Activated naive CD8-positive, alpha-beta T cell (primary cell): ENCODE measurements around the gene LRFN5.

ENCODE experiments used
- H3K27ac Mint-ChIP-seq: one replicate; pipeline ENCODE4 v1.8.0; 2021; ENCODE audit warnings: mixed read lengths
- H3K27me3 Mint-ChIP-seq: one replicate; pipeline ENCODE4 v1.8.0; 2021; ENCODE audit warnings: mixed read lengths
- H3K36me3 Mint-ChIP-seq: one replicate; pipeline ENCODE4 v1.8.0; 2021; ENCODE audit warnings: mixed read lengths
- H3K4me1 Mint-ChIP-seq: one replicate; pipeline ENCODE4 v1.8.0; 2021; ENCODE audit warnings: low read depth, mixed read lengths
- H3K4me3 Mint-ChIP-seq: one replicate; pipeline ENCODE4 v1.8.0; 2021; ENCODE audit warnings: mild to moderate bottlenecking, mixed read lengths
- H3K9me3 Mint-ChIP-seq: one replicate; pipeline ENCODE4 v1.8.0; 2021; ENCODE audit warnings: low read depth, mixed read lengths

LRFN5 gene

GRCh38 chr14:41608681-41609390 is 2.2 kb downstream of the LRFN5 start:
- H3K27ac Mint-ChIP-seq = no peak overlapping the region
- peaks cover 54% of the 10 kb centered on the region for H3K4me1 Mint-ChIP-seq
- H3K36me3 Mint-ChIP-seq = no peaks in the 10 kb centered on the region
- H3K27me3 Mint-ChIP-seq = peaks cover 50% of the 10 kb centered on the region
- peak overlapping the region; percentile 81 for H3K4me3 Mint-ChIP-seq
- H3K9me3 Mint-ChIP-seq = no peaks in the 10 kb centered on the region

- no peaks in the 10 kb centered on the region for H3K9me3 Mint-ChIP-seq
Observed at GRCh38 chr14:41609704-41610183, 3.1 kb downstream of the LRFN5 start.

GRCh38 chr14:41615011-41615595 is 8.4 kb downstream of the LRFN5 start:
- H3K36me3 Mint-ChIP-seq = no peaks in the 10 kb centered on the region
- peaks cover 21% of the 10 kb centered on the region for H3K27me3 Mint-ChIP-seq
- H3K4me3 Mint-ChIP-seq = no peak overlapping the region
- peaks cover 2% of the 10 kb centered on the region for H3K4me1 Mint-ChIP-seq
- no peak overlapping the region for H3K27ac Mint-ChIP-seq
- no peaks in the 10 kb centered on the region for H3K9me3 Mint-ChIP-seq

More at GRCh38 chr14:41609704-41610183, 3.1 kb downstream of the LRFN5 start:
- Mint-ChIP-seq H3K27me3 (peaks cover 48% of the 10 kb centered on the region), H3K4me3 (no peak overlapping the region), H3K36me3 (no peaks in the 10 kb centered on the region), H3K4me1 (peaks cover 48% of the 10 kb centered on the region), H3K27ac (no peak overlapping the region)

DNA sequence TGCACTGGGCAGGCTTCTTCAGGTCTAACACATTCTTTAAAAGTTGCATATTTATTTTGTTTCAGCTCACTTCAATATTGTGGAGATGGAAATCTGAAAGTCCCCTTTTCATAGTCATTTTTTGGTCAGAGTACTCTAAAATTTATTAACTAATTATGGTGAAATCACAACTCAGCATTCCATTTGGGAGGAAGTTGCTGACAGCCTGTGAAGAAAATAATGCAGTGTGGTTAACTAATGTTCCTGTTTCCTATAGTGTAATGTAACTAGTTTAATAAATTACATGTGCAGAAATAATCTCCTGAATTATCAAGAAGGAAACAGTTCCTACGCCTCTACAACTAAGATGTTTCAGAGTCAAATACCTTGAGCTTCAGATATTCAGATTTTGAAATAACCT is 17.1 kb downstream of the LRFN5 start:
- H3K4me3 Mint-ChIP-seq = no peak overlapping the region
- H3K9me3 Mint-ChIP-seq = no peaks in the 10 kb centered on the region
- peaks cover 2% of the 10 kb centered on the region for H3K27me3 Mint-ChIP-seq
- H3K36me3 Mint-ChIP-seq = no peaks in the 10 kb centered on the region
- no peak overlapping the region for H3K27ac Mint-ChIP-seq
- no peaks in the 10 kb centered on the region for H3K4me1 Mint-ChIP-seq

GRCh38 chr14:41629876-41630275 is 23.2 kb downstream of the LRFN5 start:
- peaks cover 1% of the 10 kb centered on the region for H3K27me3 Mint-ChIP-seq
- no peak overlapping the region for H3K27ac Mint-ChIP-seq
- no peak overlapping the region for H3K4me3 Mint-ChIP-seq
- H3K4me1 Mint-ChIP-seq = no peaks in the 10 kb centered on the region
- no peaks in the 10 kb centered on the region for H3K36me3 Mint-ChIP-seq
- no peaks in the 10 kb centered on the region for H3K9me3 Mint-ChIP-seq

DNA sequence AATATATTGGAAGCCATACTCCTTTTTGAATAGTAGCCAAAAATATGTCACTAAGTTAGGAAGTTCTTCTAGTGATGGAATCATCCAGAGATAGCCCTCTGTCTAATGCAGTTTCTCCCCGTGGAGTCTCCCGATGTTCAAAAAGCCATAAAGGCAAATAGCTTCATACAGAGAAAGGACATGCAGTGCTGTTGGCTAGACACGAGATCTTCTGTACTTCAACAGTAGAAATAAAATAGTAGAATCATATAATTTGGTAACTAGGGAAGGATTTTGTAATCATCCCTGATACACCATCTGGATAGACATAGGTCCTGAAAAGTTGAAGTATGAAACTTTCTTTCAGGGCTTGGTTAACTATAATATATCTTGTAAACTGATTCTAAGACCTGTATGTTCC is 27.6 kb downstream of the LRFN5 start:
- no peaks in the 10 kb centered on the region for H3K9me3 Mint-ChIP-seq

DNA sequence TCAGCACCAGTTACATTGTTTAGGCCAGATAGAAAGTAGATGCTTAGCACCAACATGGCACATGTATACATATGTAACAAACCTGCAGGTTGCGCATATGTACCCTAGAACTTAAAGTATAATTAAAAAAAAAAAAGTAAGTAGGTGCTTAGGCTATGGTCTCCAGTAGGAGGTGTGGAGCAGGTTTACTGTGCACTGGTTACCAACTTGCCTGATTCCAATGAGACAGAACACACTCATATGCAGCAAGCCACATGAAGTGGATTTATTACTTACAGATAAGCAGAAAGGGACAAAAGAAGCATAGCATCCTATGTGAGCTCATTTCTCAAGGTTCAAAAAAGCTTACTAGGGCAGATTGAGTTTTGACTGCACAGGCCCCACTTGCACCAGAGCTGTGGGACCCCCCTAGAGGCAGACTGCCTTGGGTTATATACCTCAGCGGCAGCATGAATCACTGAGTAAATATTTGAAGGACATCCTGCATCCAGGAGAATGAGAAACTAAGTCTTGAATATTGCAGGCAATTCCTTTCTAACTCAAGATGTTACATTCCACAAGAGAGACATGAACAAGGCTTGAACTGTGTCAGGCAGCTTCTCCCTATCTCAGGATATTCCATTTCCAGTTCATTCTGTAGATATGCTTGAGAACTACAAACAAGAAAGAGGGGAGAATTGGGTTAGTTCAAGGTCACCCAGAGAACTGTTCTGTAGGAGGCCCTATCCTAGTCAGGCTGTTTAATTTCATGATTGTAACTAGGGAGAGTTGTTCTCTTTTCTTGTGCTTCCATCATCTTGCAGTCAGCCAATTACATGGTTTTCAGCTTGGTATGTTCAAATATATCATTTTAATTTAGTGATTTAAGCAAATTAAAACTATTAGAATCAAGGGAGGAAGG is 30.1 kb downstream of the LRFN5 start:
- Mint-ChIP-seq H3K36me3 (no peaks in the 10 kb centered on the region), H3K4me3 (no peak overlapping the region), H3K27me3 (no peaks in the 10 kb centered on the region), H3K9me3 (no peaks in the 10 kb centered on the region), H3K4me1 (no peaks in the 10 kb centered on the region), H3K27ac (no peak overlapping the region)

More for the DNA sequence above, 27.6 kb downstream of the LRFN5 start:
- H3K27me3 Mint-ChIP-seq = peaks cover 1% of the 10 kb centered on the region
- H3K4me3 Mint-ChIP-seq = no peak overlapping the region
- H3K27ac Mint-ChIP-seq = no peak overlapping the region
- H3K4me1 Mint-ChIP-seq = no peaks in the 10 kb centered on the region
- H3K36me3 Mint-ChIP-seq = no peaks in the 10 kb centered on the region

- H3K4me1 Mint-ChIP-seq = no peaks in the 10 kb centered on the region
Observed at GRCh38 chr14:41641690-41642089, 35.0 kb downstream of the LRFN5 start.

GRCh38 chr14:41642367-41642766 is 35.7 kb downstream of the LRFN5 start:
- no peak overlapping the region for H3K27ac Mint-ChIP-seq
- H3K9me3 Mint-ChIP-seq = no peaks in the 10 kb centered on the region
- H3K4me3 Mint-ChIP-seq = no peak overlapping the region
- no peaks in the 10 kb centered on the region for H3K36me3 Mint-ChIP-seq
- H3K4me1 Mint-ChIP-seq = no peaks in the 10 kb centered on the region
- H3K27me3 Mint-ChIP-seq = no peaks in the 10 kb centered on the region

More at GRCh38 chr14:41641690-41642089, 35.0 kb downstream of the LRFN5 start:
- Mint-ChIP-seq H3K4me3 (no peak overlapping the region), H3K36me3 (no peaks in the 10 kb centered on the region), H3K27me3 (no peaks in the 10 kb centered on the region), H3K9me3 (no peaks in the 10 kb centered on the region), H3K27ac (no peak overlapping the region)

- no peak overlapping the region for H3K4me3 Mint-ChIP-seq
- H3K4me1 Mint-ChIP-seq = no peaks in the 10 kb centered on the region
- H3K27me3 Mint-ChIP-seq = no peaks in the 10 kb centered on the region
- H3K36me3 Mint-ChIP-seq = no peaks in the 10 kb centered on the region
- no peak overlapping the region for H3K27ac Mint-ChIP-seq
- no peaks in the 10 kb centered on the region for H3K9me3 Mint-ChIP-seq
Observed at GRCh38 chr14:41642789-41643188, 36.1 kb downstream of the LRFN5 start.

- Mint-ChIP-seq H3K4me1 (no peaks in the 10 kb centered on the region), H3K9me3 (no peaks in the 10 kb centered on the region), H3K4me3 (no peak overlapping the region), H3K27me3 (no peaks in the 10 kb centered on the region), H3K27ac (no peak overlapping the region), H3K36me3 (no peaks in the 10 kb centered on the region)
Observed at GRCh38 chr14:41644606-41645005, 37.9 kb downstream of the LRFN5 start.

DNA sequence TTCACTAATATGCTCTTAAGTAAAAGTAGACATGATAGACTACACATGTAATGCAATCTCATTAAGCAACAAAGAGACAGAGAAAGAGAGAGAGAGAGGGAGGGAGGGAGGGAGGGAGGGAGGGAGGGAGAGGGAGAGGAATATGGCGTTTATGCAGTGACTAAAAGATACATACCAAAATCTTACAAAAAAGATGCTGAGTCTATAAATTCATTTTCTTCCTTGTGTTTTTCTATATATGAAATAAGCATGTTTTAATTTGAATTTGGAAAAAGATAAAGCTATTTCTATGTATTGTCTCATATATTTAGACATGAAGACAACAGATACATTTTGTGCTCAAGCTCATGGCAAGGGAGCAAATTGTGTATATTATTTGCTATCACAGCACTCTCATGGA is 44.1 kb downstream of the LRFN5 start:
- no peak overlapping the region for H3K27ac Mint-ChIP-seq
- no peaks in the 10 kb centered on the region for H3K36me3 Mint-ChIP-seq
- no peak overlapping the region for H3K4me3 Mint-ChIP-seq
- no peaks in the 10 kb centered on the region for H3K27me3 Mint-ChIP-seq
- H3K9me3 Mint-ChIP-seq = no peaks in the 10 kb centered on the region
- H3K4me1 Mint-ChIP-seq = no peaks in the 10 kb centered on the region

DNA sequence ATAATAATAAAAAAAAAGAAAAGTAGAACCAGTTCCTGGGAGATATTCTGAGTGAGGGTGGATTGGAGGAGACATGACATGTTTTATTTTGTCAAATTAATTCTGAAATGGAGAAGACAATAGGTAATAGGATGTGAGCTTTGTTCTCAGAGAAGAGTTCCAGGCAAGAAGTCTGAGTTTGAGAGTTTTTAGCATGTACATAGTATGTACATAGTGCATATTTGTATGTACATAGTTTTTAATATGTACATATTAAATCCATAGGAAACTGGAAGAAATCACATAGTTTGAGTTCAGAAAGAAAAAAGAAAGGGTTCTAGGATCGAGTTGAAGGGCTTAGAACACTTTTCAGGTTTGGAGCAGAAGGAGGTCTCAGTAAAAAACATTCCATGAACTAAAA is 47.5 kb downstream of the LRFN5 start:
- Mint-ChIP-seq H3K9me3 (no peaks in the 10 kb centered on the region), H3K27me3 (peaks cover under 1% of the 10 kb centered on the region), H3K4me1 (no peaks in the 10 kb centered on the region), H3K4me3 (no peak overlapping the region), H3K27ac (no peak overlapping the region), H3K36me3 (no peaks in the 10 kb centered on the region)

GRCh38 chr14:41662780-41663472 is 56.2 kb downstream of the LRFN5 start:
- Mint-ChIP-seq H3K36me3 (no peaks in the 10 kb centered on the region), H3K9me3 (no peaks in the 10 kb centered on the region)

More at GRCh38 chr14:41662780-41663472, 56.2 kb downstream of the LRFN5 start:
- Mint-ChIP-seq H3K4me1 (no peaks in the 10 kb centered on the region), H3K4me3 (no peak overlapping the region), H3K27ac (no peak overlapping the region), H3K27me3 (peaks cover 2% of the 10 kb centered on the region)
